ENCODE data around the gene DGKI. TPM values are rescaled to one million over a fixed set of nuclear protein-coding genes. Genes with fewer than 3 reads are reported as not detected.

DGKI gene
- total and polyA plus RNA-seq, 8 donors = under 0.01 to 5.1 (median 0.20) TPM; not detected in 3

GRCh38 chr7:137881607-137882260, 35.0 kb upstream of the DGKI start:
- Histone ChIP-seq H3K4me3 (no peak overlapping the region), H3K27ac (peak overlapping the region in 1 of 5 donors; percentile 11), H3K4me1 (peaks cover 0 to 38% (median 26%) of the 10 kb centered on the region in 4 donors), H3K27me3 (no peaks in the 10 kb centered on the region), H3K36me3 (peaks cover 70 to 100% (median 88%) of the 10 kb centered on the region in 4 donors), H3K9me3 (peaks cover 0 to 11% (median 3%) of the 10 kb centered on the region in 4 donors)
- no peak for TF ChIP-seq CTCF (IDR thresholded peaks at IDR 0.05)
- no peak for TF ChIP-seq EP300 (IDR thresholded peaks at IDR 0.05)
- TF ChIP-seq POLR2A (IDR thresholded peaks at IDR 0.05) = no peak
- TF ChIP-seq POLR2AphosphoS5 (IDR thresholded peaks at IDR 0.05) = no peak
- DNase-seq = no peak
- 90 to 98% (median 97%) methylated on average over 8 of the region's 8 CpGs for WGBS, 5 donors
- intact Hi-C loops (cut with DNase I; ENCODE audit: low total_unique reads) = no loop called here

GRCh38 chr7:137880432-137880831, 33.7 kb upstream of the DGKI start:
- intact Hi-C loops (cut with DNase I; ENCODE audit: low total_unique reads) = no loop called here
- DNase-seq = no peak
- Histone ChIP-seq H3K36me3 (peaks cover 70 to 96% (median 92%) of the 10 kb centered on the region in 4 donors), H3K27me3 (no peaks in the 10 kb centered on the region), H3K4me3 (no peak overlapping the region), H3K4me1 (peaks cover 0 to 42% (median 27%) of the 10 kb centered on the region in 4 donors), H3K9me3 (peaks cover 0 to 11% (median 3%) of the 10 kb centered on the region in 4 donors), H3K27ac (peak overlapping the region in 4 of 5 donors; percentile 26 to 76 (median 44))
- WGBS, 5 donors = 71 to 86% (median 78%) methylated on average over 5 of the region's 5 CpGs
- TF ChIP-seq CTCF (IDR thresholded peaks at IDR 0.05) (no peak), POLR2AphosphoS5 (IDR thresholded peaks at IDR 0.05) (peak in 1 of 3 donors; percentile 22)

GRCh38 chr7:137879357-137880158, 32.8 kb upstream of the DGKI start:
- intact Hi-C loops (cut with DNase I; ENCODE audit: low total_unique reads) = no loop called here
- Histone ChIP-seq H3K4me3 (no peak overlapping the region), H3K4me1 (peaks cover 0 to 51% (median 31%) of the 10 kb centered on the region in 4 donors), H3K9me3 (peaks cover 0 to 11% (median 3%) of the 10 kb centered on the region in 4 donors), H3K36me3 (peaks cover 62 to 93% (median 88%) of the 10 kb centered on the region in 4 donors), H3K27me3 (no peaks in the 10 kb centered on the region), H3K27ac (peak overlapping the region; percentile 26 to 76 (median 42))
- WGBS, 5 donors = 81 to 85% (median 82%) methylated on average over 20 of the region's 20 CpGs
- TF ChIP-seq EP300 (IDR thresholded peaks at IDR 0.05) (no peak), CTCF (IDR thresholded peaks at IDR 0.05) (no peak), POLR2A (IDR thresholded peaks at IDR 0.05) (no peak), POLR2AphosphoS5 (IDR thresholded peaks at IDR 0.05) (no peak)
- DNase-seq = no peak

GRCh38 chr7:137878333-137878961, 31.7 kb upstream of the DGKI start:
- Histone ChIP-seq H3K27me3 (no peaks in the 10 kb centered on the region), H3K9me3 (peaks cover 0 to 11% (median 3%) of the 10 kb centered on the region in 4 donors), H3K4me3 (no peak overlapping the region), H3K36me3 (peaks cover 51 to 93% (median 88%) of the 10 kb centered on the region in 4 donors), H3K4me1 (peaks cover 0 to 58% (median 34%) of the 10 kb centered on the region in 4 donors), H3K27ac (peak overlapping the region in 4 of 5 donors; percentile 26 to 76 (median 44))
- 71 to 89% (median 87%) methylated on average over 8 of the region's 8 CpGs for WGBS, 5 donors
- TF ChIP-seq POLR2AphosphoS5 (IDR thresholded peaks at IDR 0.05) (no peak), CTCF (IDR thresholded peaks at IDR 0.05) (no peak), EP300 (IDR thresholded peaks at IDR 0.05) (no peak), POLR2A (IDR thresholded peaks at IDR 0.05) (no peak)
- intact Hi-C loops (cut with DNase I; ENCODE audit: low total_unique reads) = no loop called here
- peak; percentile 36 to 86 for DNase-seq

Data from stomach (tissue), 9 donors.